GM18873 (cell line): ENCODE measurements around the gene LYPD6B.

Experiments used
- ATAC-seq: cut with Tn5 transposase; IDR thresholded peaks from one replicate; pipeline ENCODE4 v1.9.1; 2021; ENCODE audit warnings: mild to moderate bottlenecking, moderate library complexity, moderate number of reproducible peaks; ENCODE audit not compliant: unreplicated experiment, low FRiP score

Gene LYPD6B

DNA sequence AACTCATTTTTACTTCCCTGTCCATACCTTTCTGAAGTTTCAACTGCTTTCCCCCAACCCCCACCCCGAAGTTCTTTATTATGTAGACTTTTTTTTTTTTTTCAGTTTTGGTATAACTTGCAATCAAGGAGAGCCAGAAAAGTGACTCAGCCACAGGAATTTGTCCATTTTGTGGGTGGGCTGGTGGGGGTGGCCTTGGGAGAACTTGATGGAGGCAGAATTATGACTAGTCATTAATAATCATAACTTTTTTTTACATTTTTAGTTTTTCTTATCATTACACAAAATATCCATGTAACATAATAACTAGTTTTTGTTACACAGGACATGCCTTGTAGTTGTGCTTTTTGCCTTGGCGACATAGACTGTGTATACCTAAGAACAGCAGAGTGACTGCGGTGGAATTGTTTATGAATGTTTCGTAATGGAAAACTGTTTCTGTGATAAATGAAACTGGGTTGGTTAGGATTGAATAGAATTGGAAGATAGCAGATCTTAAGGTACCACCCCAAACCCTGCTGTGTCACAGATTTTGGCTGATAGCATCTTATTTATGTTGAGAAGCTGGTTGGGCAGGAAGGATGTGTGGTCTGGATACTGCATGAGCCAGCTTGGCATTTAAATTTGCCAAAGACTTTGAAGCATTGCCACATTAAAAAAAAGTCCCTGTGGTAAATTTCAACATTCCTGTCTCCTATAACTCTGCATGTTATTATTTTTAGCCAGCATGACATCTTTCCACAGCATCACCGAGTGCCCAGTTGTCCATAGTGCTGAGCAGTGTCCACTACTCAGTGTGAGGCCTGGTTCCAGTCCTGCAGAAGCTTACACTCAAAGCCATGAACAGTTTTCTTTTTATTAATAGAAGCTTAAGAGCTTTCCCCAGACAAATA is 30.7 kb downstream of the LYPD6B start:
- no peak for ATAC-seq

DNA sequence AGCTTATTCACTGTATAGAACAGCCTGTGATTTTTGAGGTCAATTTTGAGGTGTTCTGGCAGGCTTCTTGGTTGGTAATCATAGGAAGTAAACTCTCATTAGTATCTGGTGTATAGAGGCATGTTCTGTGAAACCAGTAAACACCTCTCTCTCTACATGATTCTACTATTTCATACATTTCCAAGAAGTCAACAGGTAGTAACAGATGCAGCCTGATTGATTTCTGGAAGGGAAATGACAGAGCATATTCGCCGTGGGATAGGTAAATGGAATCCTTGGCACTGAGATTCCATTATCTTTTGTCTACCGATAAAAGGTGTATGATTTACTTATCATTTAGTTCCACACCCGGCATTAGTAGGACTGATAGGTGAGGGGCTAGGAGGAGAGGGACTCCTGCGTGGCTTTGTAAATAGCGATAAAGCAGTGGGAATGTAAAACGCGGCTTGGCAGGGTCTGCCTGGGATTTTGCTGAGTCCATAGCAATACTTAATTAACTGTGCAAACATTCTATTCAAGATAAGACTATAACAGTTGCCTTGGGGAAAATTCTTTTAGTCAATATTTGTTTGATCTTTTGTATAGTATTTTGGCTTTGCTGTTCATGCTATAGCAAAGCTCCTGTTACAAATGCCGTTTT is 32.3 kb downstream of the LYPD6B start:
- no peak for ATAC-seq

DNA sequence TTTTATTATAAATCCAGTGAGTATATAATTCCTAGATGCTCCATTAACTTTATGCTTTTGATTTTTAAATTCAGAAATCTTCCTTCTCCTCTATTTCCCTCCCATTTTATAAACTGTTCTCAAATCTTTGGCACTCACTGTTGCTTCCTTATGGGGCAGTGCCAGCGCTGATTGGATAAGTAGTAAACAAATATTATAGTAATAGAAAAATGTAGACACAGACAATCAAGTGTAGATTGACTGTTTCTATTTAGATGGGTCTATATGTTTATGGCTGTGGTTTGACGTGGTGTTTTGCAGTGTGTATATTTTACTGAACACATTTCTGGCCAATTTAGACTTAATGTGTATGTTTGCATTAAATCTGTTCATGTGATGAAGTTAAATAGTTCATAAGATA is 36.6 kb downstream of the LYPD6B start:
- no peak for ATAC-seq

DNA sequence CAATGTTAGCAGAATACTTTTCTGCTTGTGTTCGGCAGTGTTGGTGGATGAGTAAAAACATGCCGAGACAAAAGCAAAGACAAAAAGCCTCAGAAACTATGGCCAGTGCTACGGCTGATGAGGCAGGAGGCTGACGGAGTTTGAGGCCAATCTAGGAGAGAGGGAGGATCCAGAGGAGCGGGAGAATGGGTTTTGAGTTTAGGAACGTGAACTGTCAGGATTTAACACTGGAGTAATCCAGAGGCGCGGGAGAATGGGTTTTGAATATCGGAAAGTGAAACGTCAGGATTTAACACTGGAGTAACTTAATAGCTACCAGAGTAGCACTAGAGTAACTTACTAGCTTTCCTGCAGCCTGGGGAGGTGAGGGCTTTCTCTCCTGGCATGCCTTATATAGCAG is 37.4 kb downstream of the LYPD6B start:
- no peak for ATAC-seq

- ATAC-seq: no peak
These were observed 38.4 kb downstream of the LYPD6B start for GRCh38 chr2:149076863-149077412.

GRCh38 chr2:149077861-149078260 is 39.4 kb downstream of the LYPD6B start:
- no peak for ATAC-seq

DNA sequence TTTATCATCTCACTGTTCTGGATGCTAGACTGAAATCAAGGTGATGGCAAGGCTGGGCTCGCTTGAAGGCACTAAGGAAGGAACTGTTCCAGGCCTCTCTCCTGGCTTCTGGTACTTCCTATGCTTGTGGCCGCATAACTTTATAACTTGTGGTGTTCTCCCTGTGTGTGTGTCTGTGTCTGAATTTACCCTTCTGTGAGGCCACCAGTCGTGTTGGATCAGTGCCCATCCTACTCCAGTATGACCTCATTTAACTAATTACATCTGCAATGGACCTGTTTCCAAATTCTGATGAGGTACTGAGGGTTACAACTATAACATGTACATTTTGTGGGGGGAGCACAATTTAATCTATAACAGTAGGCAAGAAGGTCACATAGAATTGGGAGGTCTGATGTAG is 41.6 kb downstream of the LYPD6B start:
- no peak for ATAC-seq

DNA sequence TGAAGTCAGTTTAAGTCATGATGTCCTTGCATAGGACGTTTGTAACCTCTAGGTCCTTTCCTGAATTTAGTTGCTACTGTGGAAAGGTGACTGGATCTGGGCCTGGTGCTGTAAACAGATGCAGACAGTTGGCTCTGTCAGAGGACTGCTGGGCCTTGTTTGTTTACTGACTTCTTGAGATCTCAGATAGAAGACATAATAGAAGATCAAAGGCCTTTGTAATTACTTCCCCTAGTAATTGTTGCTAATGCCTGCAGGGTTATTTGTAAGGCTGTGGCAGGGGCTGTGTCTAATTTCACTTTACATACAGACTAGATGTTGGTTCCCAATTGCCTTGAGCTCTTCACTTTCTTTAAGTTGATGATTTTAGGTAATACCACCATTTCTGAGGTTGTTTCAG is 42.5 kb downstream of the LYPD6B start:
- no peak for ATAC-seq

DNA sequence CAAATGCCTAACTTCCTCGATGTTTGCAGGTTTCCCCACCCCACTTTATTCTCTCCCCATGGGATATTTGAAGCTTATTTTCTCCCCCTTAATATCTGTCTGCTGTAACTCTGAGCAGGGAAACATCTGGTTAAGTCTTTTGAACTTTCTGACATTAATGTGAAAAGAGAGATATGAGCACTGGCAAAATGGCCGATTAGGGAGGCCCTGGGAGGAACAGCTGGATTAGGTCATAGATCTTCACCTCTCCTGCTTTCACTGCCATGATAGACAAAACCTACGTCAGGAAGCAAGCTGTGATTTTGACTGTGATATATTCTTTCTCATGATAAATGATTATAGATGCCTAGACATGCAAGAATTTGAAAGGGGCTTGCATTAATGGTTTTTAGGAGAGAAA is 43.6 kb downstream of the LYPD6B start:
- ATAC-seq: no peak

DNA sequence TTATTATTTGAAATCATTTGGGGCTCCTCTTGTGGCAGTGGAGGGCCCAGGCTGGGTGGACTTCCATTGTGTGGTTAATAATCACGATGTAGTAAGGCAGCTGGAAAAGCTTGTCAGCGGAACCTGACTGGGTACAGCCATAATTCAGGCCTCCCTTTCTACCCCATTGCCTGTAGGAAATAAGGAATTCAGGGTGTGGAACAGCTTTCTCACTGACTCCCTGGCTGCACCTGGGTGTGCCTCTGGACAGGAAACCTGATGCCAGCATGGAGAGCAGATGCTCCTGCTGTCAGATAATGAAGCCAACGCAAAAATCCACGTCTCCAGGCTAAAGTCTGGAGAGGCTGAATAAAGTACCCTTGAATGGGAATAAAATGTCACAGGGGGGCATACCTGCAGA is 44.2 kb downstream of the LYPD6B start:
- no peak for ATAC-seq

DNA sequence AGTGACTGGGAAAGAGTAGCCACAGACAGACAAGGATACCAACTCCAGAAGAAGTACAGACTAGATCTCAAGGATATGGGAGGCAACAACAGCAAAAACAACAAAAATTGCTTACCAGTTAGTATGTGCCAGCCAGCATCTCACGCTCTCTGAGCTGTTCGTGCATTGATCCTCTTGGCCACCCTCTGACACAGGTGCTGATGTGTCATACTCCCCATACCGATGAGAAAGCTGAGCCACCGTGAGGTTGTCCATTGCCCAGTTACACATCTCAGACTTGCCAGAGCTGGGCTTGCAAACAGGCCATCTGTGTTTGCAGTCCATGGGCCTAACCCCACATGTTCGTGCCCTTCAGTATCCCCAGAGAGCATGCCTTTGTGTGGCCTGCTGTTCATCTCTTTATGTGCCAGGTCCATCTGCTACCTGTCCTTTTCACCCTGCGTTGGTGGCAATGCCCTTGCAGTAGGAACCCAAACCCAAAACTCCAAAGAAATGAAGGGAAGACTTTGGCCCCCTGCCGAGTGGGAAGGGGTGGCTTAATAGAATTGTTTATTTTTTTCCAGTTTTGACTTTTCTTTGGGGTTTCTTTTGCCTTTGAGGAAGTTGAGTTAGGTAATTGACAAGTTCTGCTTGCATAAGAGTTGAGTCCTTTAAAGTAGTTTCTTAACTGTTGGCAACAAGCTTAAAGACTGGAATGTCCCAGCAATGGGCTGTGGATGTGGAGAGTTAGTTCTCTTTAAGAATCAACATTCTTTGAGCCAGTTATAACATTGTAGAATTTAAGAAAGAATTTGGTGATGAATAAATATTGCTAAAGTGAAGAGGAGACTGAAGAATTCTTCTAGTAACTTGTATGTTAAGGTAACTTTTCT is 46.7 kb downstream of the LYPD6B start:
- no peak for ATAC-seq

DNA sequence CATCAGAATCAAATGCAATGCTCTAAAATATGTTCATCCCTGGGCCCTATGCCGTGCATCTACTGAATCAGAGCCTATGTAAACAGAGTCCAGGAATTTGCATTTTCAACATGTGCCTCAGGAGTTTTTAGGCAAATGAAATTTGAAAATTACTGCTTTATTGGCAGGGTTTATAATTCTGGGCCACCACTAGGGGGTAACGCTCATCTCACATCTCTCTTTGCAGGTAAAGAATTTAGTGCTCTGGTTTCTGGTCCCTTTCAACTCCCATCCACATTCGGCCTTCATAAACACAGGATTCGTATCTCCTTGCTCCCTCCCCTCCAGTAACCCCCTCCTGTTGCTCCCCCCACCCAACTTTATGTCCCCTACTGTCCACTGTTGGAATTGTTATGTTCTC is 49.3 kb downstream of the LYPD6B start:
- no peak for ATAC-seq

DNA sequence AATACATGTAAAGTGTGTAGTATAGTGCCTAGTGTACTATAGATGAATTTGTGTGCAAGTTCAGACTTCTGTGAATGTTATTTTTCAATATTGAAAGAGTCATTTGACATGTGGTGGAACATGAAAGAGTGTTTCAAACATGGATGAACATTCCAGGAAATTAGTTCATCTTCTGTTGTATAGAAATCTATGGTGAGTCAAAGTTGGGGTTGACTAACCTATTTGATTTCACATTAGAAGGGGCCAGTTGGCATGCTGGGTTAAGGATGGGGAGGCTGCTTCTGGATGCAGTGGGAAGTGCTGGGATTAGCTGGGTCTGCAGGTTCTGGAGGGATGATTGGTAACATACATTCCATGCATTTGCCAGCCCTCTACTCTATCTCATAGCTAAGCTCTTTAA is 50.6 kb downstream of the LYPD6B start:
- no peak for ATAC-seq

GRCh38 chr2:149090706-149091105 is 52.2 kb downstream of the LYPD6B start:
- ATAC-seq: no peak

- ATAC-seq: no peak
These were observed 55.1 kb downstream of the LYPD6B start for GRCh38 chr2:149093579-149093978.

DNA sequence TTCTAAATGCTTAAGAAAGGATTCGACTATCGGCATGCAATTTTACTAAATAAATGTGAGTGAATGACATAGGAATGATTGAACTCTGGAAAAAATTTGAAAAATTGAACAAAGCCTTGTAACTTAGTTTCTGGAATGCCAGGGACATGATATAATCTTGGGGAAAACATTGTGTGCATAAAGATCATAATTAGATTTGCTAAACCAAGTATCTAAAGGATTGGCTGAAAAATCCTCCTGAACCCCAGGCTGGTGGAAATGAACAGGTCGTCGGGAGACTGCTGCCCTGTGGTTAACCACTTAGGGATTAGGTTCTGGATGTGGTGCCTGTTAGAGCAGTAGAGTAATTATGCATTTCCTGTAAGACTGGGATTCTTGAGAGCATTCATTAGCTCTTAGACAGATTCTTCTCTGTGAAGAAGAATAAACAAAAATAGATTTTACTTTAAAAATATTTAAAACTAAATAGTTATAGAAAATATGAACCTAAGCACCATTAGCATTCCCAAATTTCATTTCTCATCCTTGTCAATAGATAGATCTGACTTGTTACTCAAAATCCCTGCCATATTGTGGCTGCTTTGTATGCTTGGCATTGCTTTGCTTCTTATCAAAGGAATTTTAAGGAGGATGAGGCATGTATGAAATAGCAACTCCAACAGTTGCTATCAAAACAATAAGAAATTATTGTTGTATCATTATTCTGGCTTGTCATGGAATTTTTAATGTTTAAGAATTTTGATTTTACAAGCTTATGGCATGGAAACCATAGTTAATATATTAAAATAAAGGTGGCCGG is 55.9 kb downstream of the LYPD6B start:
- no peak for ATAC-seq

DNA sequence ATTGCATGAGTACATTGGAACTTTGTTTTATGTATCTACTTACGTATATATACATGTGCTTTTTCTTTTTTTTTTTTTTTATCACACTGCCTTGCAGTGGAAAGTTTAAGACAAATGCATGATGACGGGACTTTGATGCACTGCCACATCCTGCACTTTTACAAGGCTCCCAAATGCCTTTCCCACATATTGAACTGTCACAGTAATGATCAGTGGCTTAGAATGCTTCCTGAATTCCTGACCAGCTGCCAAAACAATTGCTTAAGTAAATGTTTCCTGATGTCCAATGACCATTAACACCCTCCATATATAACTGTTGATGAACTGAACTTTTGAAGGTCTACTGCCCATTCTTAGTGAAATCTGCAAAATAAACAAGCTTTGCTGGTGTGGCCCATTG is 60.2 kb downstream of the LYPD6B start:
- ATAC-seq: no peak

DNA sequence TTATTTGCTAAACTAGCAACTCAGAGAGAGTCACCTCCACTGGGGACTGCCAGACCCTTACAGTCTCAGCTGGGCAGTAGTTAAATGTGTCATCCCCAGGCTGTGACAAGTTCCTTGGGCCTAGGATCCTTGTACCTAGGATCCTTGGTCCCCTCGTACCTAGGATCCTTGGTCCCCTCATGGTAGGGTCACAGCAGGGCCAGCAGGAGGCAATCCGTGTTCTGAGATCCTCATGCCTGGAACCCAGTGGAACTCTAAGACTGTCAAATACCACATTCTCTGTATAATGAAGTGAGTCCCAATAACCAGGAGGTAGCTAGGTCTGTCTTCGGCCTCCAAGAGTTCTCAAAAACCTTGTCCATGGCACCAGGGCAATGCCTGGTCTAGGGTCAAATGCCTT is 60.8 kb downstream of the LYPD6B start:
- no peak for ATAC-seq

- ATAC-seq: no peak
These were observed 62.5 kb downstream of the LYPD6B start for GRCh38 chr2:149100739-149101699.
